Neural crest cell (in vitro differentiated cells): ENCODE results near the gene DLX5. TPM values are rescaled to one million over a fixed set of nuclear protein-coding genes. Genes with fewer than 3 reads are reported as not detected.
"Not testable (repeated sequence)": the region's sequence is repeated elsewhere in the genome, so short reads cannot be mapped to it uniquely, and the experiment has no call there.

Source experiments
- DNase-seq: peaks from one replicate; pipeline ENCODE4 v3.0.0; 2021; ENCODE audit warnings: low read depth, mixed read lengths, low spot score
- H3K27ac Mint-ChIP-seq: one replicate; pipeline ENCODE4 v1.8.0; 2021; ENCODE audit warnings: mild to moderate bottlenecking, mixed read lengths; ENCODE audit not compliant: unreplicated experiment
- H3K27me3 Mint-ChIP-seq: 2 replicates; pipeline ENCODE4 v1.8.0; 2021; ENCODE audit warnings: low read depth, mild to moderate bottlenecking, mixed read lengths
- H3K36me3 Mint-ChIP-seq: 2 replicates; pipeline ENCODE4 v1.8.0; 2021; ENCODE audit warnings: low read depth, mild to moderate bottlenecking, mixed read lengths
- H3K4me1 Mint-ChIP-seq: 2 replicates; pipeline ENCODE4 v1.8.0; 2021; ENCODE audit warnings: mixed read lengths
- H3K4me3 Mint-ChIP-seq: one replicate; pipeline ENCODE4 v1.8.0; 2021; ENCODE audit warnings: mild to moderate bottlenecking, mixed read lengths
- H3K9me3 Mint-ChIP-seq: 2 replicates; pipeline ENCODE4 v1.8.0; 2021; ENCODE audit warnings: mixed read lengths
- total RNA-seq: library from RNA; stranded (reverse); gene quantifications from 2 replicates; pipeline ENCODE4 v1.2.1, GENCODE V29; 2021
- TF ChIP-seq, protein P1 (sequence below): fragments of 200-600 bp; sonication (generic); conservative IDR thresholded peaks from 2 replicates; pipeline ENCODE4 v1.5.0; 2021; ENCODE audit warnings: antibody characterized with exemption, mild to moderate bottlenecking

The DLX5 gene
- total RNA-seq, 1 donor from 2014 or later, result 0.70 TPM

DNA sequence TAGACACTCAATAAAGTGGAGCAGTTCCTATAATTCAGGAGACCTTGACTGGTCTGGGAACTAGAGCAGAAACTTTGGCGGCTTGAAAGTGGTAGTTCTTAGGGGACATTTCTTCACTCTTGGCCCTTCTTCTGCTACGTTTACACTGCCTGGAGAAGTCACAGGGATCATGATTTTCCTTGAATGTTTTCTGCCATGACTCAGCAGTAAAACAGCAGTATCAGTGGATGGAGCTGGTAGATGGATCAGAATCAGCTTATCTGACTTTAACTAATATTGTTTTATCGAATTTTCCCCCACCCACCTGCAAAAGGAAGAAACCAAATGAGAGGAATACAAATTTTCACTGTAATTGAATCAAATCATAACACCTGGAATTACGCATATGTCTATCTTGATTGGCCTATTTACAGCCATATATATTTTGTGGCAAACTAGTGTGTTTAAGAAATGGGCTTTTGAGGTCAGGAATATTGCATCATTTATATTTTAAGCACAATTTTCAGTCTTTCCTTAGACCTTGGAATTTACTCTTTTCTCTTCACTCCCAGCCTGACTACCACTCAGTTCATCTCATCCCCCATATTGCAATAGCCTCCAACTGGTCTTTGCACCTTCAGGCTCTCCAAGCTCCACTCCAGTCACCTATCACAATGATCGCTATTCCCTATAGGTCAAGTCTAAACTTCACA, 14.9 kb upstream of the DLX5 start:
- H3K4me1 Mint-ChIP-seq, result no peaks in the 10 kb centered on the region
- no peak for DNase-seq
- no peak overlapping the region for H3K4me3 Mint-ChIP-seq
- peaks cover 85% of the 10 kb centered on the region for H3K27me3 Mint-ChIP-seq
- H3K27ac Mint-ChIP-seq, result no peak overlapping the region
- H3K36me3 Mint-ChIP-seq, result no peaks in the 10 kb centered on the region
- TF ChIP-seq, protein P1, sequence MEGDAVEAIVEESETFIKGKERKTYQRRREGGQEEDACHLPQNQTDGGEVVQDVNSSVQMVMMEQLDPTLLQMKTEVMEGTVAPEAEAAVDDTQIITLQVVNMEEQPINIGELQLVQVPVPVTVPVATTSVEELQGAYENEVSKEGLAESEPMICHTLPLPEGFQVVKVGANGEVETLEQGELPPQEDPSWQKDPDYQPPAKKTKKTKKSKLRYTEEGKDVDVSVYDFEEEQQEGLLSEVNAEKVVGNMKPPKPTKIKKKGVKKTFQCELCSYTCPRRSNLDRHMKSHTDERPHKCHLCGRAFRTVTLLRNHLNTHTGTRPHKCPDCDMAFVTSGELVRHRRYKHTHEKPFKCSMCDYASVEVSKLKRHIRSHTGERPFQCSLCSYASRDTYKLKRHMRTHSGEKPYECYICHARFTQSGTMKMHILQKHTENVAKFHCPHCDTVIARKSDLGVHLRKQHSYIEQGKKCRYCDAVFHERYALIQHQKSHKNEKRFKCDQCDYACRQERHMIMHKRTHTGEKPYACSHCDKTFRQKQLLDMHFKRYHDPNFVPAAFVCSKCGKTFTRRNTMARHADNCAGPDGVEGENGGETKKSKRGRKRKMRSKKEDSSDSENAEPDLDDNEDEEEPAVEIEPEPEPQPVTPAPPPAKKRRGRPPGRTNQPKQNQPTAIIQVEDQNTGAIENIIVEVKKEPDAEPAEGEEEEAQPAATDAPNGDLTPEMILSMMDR, result no peak
- H3K9me3 Mint-ChIP-seq, result no peaks in the 10 kb centered on the region

DNA sequence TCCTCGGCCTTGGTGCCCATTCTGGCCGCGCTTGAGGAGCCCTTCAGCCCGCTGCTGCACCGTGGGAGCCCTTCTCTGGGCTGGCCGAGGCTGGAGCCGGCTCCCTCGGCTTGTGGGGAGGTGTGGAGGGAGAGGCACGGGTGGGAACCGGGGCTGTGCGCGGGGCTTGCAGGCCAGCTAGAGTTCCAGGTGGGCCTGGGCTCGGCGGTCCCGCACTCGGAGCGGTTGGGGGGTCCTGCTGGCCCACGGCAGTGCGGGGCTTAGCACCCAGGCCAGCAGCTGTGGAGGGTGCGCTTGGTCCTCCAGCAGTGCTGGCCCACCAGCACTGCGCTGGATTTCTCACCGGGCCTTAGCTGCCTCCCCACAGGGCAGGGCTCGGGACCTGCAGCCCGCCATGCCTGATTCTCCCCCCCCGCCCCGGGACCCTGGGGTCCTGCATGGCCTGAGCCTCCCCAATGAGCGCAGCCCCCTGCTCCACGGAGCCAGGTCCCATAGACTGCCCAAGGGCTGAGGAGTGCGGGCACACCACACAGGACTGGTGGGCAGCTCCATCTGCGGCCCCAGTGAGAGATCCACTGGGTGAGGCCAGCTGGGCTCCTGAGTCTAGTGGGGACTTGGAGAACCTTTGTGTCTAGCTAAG, 9.7 kb upstream of the DLX5 start:
- not testable (repeated sequence) for H3K36me3 Mint-ChIP-seq, H3K4me1 Mint-ChIP-seq, DNase-seq, H3K9me3 Mint-ChIP-seq, H3K4me3 Mint-ChIP-seq, H3K27ac Mint-ChIP-seq
- peaks cover 68% of the 10 kb centered on the region for H3K27me3 Mint-ChIP-seq

DNA sequence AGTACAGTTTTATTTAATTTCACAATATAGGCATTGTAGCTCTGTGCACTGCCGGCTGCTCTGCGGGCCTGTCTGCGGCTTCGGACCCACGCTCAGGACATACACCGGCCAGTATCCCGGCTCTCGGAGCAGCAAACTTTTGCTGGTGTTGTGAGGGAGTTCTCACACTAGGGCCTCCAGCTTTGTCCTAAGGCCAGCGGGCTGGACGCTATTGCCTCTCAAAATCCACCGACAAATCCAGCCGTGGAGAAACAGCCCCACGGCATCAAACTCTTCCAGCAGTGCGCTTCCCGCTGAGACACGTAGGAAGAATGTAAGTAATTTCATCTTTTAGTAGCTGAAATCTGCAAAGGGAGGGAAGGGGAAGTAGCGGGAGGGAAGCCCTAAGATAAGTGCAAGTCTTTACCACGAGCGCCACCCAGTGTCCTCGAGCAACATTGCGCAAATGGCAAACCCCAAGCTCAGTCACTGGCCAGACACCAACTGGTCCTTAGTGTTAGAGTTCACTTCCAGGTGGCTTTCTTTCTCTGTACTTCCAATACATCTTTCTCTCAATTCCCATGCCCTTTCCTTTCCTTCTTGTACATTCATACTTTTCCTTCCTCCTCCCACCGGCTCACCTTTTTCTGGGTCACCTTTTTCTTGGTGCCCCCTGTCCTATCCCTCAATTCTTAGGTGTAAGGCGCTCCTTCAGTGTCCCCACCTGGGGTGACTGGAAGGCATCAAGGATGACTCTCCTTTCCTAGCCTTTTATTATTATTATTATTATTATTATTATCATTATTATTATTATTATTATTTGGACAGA, 3.0 kb upstream of the DLX5 start:
- H3K27me3 Mint-ChIP-seq, result peaks cover 98% of the 10 kb centered on the region
- H3K4me3 Mint-ChIP-seq, result peak overlapping the region; percentile 84
- peak; percentile 74 for DNase-seq
- no peak overlapping the region for H3K27ac Mint-ChIP-seq
- peaks cover 36% of the 10 kb centered on the region for H3K4me1 Mint-ChIP-seq
- no peaks in the 10 kb centered on the region for H3K36me3 Mint-ChIP-seq
- no peaks in the 10 kb centered on the region for H3K9me3 Mint-ChIP-seq
- TF ChIP-seq, protein P1, result peak; percentile 96

DNA sequence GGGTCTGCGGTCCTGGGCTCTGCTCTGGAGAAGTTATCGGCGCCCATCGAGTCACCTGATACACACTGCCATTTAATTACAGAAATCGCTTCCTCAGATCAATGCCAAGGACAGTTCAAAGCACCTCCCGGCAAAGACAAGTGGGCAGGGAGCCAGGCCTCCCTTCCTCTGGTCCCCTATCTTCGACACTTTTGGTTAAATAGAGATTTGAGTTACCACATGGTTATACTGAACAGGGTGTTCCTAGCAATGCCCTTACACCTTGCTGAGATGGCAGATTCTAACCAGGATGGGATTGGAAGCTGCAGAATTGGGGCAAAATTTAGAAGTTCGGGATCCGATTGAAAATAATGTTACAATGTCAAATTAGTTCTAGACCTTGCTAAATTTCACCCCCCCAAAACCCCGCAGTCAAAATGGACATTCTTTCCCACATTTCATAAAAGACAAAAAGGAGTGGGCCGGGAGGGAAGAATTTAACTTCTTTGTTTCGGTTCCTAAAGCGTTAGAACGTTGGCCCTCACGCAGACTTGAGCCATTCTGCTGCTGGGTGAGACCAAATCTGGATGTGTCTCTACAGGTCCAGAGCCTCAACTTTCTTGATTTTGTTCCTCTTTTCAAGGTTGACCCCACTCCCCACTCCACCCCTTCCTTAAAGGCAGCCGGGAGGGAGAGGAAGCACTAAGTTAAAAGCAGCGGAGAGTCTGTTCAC, 2.2 kb upstream of the DLX5 start:
- Mint-ChIP-seq H3K4me1 (peaks cover 43% of the 10 kb centered on the region), H3K27ac (no peak overlapping the region), H3K36me3 (no peaks in the 10 kb centered on the region), H3K4me3 (peak overlapping the region; percentile 84), H3K27me3 (peaks cover 98% of the 10 kb centered on the region), H3K9me3 (no peaks in the 10 kb centered on the region)
- TF ChIP-seq, protein P1, result no peak
- DNase-seq, result no peak

DNA sequence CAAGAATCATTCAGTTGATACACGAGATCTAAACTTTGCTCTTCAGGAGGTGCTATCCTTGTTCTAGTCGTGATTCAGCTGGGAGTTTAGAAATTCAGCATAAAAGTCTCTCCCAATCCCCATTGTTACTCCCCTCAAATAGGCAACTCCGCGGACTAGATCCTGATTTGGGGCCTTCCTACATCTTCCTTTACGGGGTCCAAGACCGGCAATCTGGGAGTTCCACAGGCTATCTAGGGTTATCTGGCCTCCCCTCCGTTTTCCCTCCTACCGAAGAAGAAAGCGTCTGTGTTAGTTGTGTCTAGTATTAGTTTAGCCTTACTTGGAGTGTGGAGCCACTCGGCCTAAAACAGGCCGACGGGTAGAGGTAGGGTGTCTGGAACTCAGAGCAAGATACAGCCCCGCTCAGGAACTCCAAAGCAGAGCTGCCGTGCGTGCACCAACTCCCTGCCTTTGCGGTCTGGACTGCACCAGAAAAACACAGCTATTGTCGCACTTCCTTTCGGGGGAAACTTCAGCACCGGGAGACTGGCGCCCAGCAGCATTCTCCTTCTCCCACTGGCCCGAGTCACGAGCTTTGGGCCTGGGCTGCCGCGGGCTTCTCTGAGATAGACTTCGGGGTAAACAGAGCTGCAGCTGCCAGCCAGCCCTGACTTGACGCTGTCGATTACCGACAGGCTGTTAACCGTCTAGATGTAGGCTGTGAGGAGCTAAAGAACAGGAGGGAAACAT, 1.5 kb upstream of the DLX5 start:
- no peaks in the 10 kb centered on the region for H3K9me3 Mint-ChIP-seq
- no peak overlapping the region for H3K27ac Mint-ChIP-seq
- H3K4me3 Mint-ChIP-seq, result peak overlapping the region; percentile 47
- DNase-seq, result peak; percentile 18
- peaks cover 48% of the 10 kb centered on the region for H3K4me1 Mint-ChIP-seq
- H3K27me3 Mint-ChIP-seq, result peaks cover 98% of the 10 kb centered on the region
- TF ChIP-seq, protein P1, result no peak
- no peaks in the 10 kb centered on the region for H3K36me3 Mint-ChIP-seq
